NCI-H1694 (cell line): ENCODE measurements around the gene NKTR.

Experiments used
- DNase-seq: peaks from one replicate; lab custom pipeline; 2025; lab: John Stamatoyannopoulos, UW

The NKTR gene

DNA sequence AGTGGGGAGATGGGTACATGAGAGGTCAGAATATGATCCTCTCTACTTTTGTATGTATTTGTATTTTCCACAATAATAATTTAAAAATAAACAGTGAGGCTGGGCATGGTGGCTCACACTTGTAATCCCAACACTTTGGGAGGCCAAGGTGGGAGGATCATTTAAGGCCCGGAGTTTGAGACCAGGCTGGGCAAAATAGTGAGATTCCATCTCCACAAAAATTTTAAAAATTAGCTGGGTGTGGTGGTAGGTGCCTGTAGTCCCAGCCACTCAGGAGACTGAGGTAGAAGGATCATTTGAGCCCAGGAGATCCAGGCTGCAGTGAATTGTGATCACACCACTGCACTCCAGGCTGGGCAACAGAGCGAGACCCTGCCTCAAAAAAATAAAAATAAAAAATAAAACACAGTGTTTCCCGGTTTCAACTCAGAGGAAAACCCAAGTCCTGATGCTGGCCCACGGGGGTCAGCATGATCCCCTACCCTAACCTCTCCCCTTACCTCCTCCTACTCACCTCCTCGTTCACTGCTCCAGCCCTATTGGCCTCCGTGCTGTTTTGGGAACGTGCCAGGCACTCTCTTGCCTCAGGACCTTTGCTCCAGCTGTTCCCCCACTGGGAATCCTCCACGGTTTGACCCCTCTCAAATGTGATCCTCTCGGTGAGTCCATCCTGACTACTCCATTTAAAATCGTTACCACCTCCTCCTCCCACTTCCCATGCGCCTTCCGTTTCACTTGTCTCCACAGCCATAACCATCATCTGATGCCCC, 82.0 kb downstream of the NKTR start:
- DNase-seq: no peak

- no peak for DNase-seq
Observed at GRCh38 chr3:42683875-42684598, 83.6 kb downstream of the NKTR start.

DNA sequence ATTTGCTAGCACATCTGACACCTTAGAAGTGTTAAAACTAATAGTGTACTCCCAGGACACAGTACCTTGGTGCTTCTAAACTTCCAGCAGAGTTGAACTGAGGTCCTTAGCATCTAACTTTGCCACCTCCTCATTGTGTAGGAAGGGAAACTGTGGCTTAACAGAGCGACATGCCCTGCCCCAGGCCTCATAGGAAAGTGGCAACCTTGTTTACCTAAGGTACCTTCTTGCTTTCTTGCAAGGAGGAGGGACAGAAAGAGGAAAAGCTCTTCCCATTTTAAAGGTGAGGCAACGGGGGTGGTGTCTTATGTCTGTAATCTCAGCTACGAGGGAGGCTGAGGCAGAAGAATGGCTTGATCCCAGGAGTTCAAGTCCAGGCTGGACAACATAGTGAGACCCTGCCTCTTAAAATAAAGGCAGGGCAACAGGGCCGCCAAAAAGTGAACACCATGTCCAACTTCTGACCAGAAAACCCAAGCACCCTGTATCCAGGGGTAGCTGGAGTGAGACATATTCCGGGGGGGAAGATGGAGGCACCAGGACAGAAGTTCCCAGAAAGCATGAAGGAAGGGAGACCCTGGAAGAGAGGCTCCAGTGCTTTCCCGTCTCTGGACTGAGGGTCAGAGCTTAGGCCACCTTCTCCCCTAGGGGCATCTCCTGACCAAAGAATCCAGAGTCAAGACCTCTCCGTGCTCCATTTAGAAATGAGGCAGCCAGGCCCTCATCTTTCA, 84.3 kb downstream of the NKTR start:
- no peak for DNase-seq

DNA sequence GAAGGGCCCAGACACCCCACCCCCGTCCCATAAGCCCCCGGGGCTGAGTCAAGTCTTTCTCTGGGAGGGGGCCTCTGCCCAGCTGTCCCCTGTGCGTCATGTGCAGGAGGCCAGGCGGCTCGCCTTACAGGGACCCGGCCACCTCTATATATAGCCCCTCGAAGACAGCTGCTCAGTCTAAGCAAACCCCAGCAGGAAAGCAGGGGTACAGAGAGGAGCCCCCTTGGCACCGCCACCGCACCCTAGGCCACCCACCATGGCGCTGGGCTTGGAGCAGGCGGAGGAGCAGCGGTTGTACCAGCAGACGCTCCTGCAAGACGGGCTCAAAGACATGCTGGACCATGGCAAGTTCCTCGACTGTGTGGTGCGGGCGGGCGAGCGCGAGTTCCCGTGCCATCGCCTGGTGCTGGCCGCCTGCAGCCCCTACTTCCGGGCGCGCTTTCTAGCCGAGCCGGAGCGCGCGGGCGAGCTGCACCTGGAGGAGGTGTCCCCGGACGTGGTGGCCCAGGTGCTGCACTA, 84.9 kb downstream of the NKTR start, which contains the start of gene KLHL40:
Gene KLHL40 (plus strand): TSS at position 175 of the 519 bp plus-strand sequence. CDS start 82 bp downstream, at position 257.
- no peak for DNase-seq

DNA sequence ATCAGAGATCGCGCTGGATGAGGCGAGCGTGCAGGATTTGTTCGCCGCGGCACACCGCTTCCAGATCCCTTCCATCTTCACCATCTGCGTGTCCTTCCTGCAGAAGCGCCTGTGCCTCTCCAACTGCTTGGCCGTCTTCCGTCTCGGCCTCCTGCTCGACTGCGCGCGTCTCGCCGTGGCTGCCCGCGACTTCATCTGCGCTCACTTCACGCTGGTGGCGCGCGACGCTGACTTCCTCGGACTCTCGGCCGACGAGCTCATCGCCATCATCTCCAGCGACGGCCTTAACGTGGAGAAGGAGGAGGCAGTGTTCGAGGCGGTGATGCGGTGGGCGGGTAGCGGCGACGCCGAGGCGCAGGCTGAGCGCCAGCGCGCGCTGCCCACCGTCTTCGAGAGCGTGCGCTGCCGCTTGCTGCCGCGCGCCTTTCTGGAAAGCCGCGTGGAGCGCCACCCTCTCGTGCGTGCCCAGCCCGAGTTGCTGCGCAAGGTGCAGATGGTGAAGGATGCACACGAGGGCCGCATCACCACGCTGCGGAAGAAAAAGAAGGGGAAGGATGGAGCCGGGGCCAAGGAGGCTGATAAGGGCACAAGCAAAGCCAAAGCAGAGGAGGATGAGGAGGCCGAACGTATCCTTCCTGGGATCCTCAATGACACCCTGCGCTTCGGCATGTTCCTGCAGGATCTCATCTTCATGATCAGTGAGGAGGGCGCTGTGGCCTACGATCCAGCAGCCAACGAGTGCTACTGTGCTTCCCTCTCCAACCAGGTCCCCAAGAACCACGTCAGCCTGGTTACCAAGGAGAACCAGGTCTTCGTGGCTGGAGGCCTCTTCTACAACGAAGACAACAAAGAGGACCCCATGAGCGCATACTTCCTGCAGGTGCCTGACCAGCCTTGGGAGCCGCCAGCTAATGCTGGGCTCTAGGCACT, 85.7 kb downstream of the NKTR start:
- DNase-seq: no peak

- DNase-seq: no peak
Observed at GRCh38 chr3:42686832-42687650, 86.6 kb downstream of the NKTR start.

GRCh38 chr3:42688016-42688415, 87.5 kb downstream of the NKTR start:
- no peak for DNase-seq

GRCh38 chr3:42688487-42689420, 88.3 kb downstream of the NKTR start:
- no peak for DNase-seq

- DNase-seq: no peak
Observed at GRCh38 chr3:42689421-42690014, 89.0 kb downstream of the NKTR start.

GRCh38 chr3:42690191-42690590, 89.7 kb downstream of the NKTR start:
- DNase-seq: no peak

GRCh38 chr3:42690766-42691680, 90.5 kb downstream of the NKTR start:
- no peak for DNase-seq

GRCh38 chr3:42691816-42692666, 91.6 kb downstream of the NKTR start:
- DNase-seq: no peak

DNA sequence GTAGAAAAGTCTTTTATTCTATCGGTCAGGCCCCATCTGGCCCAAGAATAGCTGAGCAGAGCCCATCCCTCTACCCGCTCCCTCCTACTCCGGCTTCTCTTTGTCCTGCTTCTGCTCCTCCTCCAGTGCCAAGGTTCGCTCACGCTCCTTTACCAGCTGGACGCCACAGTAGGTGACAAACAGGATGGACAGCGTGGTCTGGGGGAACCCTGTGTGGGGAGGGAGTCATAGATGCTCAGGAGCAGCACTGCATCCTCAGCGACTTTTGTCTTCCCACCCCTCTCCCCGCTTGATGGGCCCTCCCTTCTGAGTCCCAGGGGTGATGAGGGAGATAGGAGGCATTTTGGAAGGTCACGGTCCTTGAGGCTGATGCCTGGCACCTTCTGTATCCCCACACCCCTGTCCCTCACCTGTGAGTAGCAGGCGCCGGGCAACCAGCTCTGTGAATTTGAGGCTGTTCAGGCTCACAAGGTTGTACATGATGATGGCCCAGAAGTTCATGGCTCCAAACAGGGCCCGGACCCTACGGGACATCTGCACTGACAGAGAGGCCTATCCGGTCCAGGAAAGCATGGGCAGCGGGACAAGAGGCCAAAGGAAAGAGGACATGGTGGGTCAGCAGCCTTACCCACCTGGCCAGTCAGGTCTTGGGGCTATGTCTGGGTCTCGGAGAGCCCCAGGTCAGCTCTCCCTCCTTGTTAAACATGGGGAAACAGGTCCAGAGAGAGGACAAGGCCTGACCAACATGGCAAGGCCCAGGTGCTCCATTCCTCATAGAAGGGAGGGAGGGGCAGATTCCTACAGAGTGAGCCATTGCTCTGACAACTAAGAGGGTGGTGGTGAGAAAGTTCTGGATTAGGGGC, 92.4 kb downstream of the NKTR start:
- DNase-seq: no peak

GRCh38 chr3:42693530-42693930, 93.0 kb downstream of the NKTR start:
- DNase-seq: no peak

GRCh38 chr3:42694366-42694765, 93.9 kb downstream of the NKTR start:
- no peak for DNase-seq
